Neutrophil (primary cell): ENCODE data around the gene KYAT1.
A peak's percentile ranks its signal among the peaks of the same experiment; 100 is the strongest.

Experiments
- H3K27ac ChIP-seq: fragments of 200-600 bp; sonication (generic); 2 replicates; pipeline ENCODE4 v1.5.1; 2016; ENCODE audit warnings: mild to moderate bottlenecking, moderate library complexity
- H3K27me3 ChIP-seq: fragments of 200-600 bp; sonication (generic); 2 replicates; pipeline ENCODE4 v1.6.0; 2016; ENCODE audit warnings: mild to moderate bottlenecking
- H3K36me3 ChIP-seq: fragments of 200-600 bp; sonication (generic); 2 replicates; pipeline ENCODE4 v1.5.1; 2017
- H3K4me1 ChIP-seq, 2 experiments: fragments of 200-600 bp in 1 of 2; sonication (generic) in 1 of 2; 1 replicate in 1 of 2; 2 replicates in 1 of 2; pipeline versions ENCODE4 v1.5.1 to v1.6.1; 2013 to 2016; ENCODE audit warnings: low read depth in 1 of 2, low read length in 1 of 2, mild to moderate bottlenecking in 1 of 2, moderate library complexity in 1 of 2; ENCODE audit not compliant: control insufficient read depth in 1 of 2, insufficient read depth in 1 of 2
- H3K4me3 ChIP-seq, 2 experiments: fragments of 200-600 bp in 1 of 2; sonication (generic) in 1 of 2; 1 replicate in 1 of 2; 2 replicates in 1 of 2; pipeline ENCODE4 v1.5.1; 2013 to 2016; ENCODE audit warnings: low read depth in 1 of 2, low read length in 1 of 2, mild to moderate bottlenecking in 1 of 2, moderate library complexity in 1 of 2
- H3K9me3 ChIP-seq: fragments of 200-600 bp; sonication (generic); 2 replicates; pipeline ENCODE4 v1.5.1; 2016
- CTCF ChIP-seq: fragments of 200-600 bp; sonication (generic); IDR thresholded peaks from 2 replicates; pipeline ENCODE4 v1.5.1; 2016; ENCODE audit warnings: antibody characterized with exemption

Gene KYAT1

DNA sequence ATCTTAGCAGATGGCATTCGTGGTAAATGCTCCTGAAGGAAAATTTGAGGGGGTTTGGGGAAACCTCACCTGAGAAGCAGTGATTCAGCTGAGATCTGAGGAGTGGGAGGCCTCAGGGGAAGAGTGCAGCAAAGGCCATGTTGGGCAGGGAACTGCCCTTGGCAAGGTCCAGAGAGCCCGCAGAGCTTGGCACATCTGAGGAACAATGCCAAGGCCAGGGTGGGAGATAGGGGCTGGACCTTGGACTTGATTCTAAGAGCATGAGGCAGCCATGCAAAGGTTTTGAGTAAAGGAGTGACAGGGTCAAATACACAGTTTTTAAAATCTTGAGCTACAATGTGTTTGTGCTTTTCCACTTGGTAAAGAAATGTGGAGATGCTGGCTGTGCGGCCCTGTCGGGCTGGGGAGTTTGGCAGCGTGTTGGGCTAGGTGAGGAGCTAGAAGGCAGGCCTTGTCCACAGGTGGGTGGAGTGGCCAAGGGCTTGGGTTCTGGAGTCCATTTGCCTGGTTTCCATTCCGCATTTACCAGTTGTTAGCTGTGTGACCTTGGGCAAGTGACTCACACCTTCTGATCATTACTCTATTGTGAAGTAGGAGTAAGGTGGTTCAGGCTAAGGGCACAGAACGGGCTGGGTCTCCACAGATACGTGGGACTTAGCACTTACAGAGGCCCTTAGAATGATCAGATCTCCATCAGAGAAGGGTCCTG is 88.6 kb downstream of the KYAT1 start:
- no peaks in the 10 kb centered on the region for H3K27me3 ChIP-seq
- H3K4me3 ChIP-seq, result no peak overlapping the region
- no peak overlapping the region for H3K27ac ChIP-seq
- H3K36me3 ChIP-seq, result peaks cover 71% of the 10 kb centered on the region
- H3K4me1 ChIP-seq, result peaks cover 9 to 11% of the 10 kb centered on the region in 2 experiments
- no peak for TF ChIP-seq CTCF
- no peaks in the 10 kb centered on the region for H3K9me3 ChIP-seq

- Histone ChIP-seq H3K27me3 (no peaks in the 10 kb centered on the region), H3K27ac (no peak overlapping the region), H3K4me3 (no peak overlapping the region), H3K4me1 (peaks cover 17 to 18% of the 10 kb centered on the region in 2 experiments), H3K36me3 (peaks cover 61% of the 10 kb centered on the region), H3K9me3 (no peaks in the 10 kb centered on the region)
- no peak for TF ChIP-seq CTCF
Measured at GRCh38 chr9:128792134-128792533, 89.6 kb downstream of the KYAT1 start.

DNA sequence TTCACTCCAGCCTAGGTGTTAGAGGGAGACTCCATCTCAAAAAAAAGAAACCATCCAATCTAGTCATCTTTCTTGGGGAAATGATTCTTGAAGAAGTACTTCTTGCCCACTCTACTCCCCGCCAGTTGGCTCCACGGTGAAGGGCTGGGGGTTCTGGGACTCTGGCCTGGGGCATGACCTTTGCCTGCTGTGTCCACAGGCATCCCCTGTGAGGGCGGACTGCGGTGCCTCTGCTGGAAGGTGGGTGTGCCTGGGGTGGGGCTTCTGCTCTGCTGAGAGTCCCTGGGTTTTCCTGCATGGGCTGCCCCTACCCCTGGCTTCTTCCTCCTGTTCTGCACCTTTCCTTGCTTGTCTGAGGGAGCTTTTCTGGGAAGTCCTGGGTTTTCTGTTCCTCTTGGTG is 91.2 kb downstream of the KYAT1 start:
- Histone ChIP-seq H3K4me3 (no peak overlapping the region), H3K36me3 (peaks cover 45% of the 10 kb centered on the region), H3K27ac (no peak overlapping the region), H3K9me3 (no peaks in the 10 kb centered on the region), H3K27me3 (no peaks in the 10 kb centered on the region), H3K4me1 (peaks cover 22% of the 10 kb centered on the region in 2 experiments)
- TF ChIP-seq CTCF, result no peak

DNA sequence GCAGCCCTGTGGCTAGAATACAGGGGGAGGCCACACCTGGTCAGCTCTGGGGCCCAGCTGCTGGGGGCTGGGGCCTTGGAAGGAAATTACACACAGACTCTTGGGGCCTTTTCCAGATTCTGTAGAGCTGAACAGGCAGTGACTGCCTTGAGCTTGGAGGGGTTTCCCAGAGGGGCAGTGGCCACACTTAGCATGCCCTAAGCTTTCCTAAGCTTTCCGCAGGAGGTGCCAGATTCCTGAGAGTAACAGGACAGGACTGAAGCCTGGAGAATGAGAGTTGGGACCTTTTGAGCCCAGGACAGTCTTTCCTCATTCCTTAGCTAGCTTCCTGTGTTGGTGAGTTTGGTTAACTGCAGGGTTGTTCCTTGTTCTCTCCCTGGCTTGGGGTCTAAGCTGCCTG is 93.3 kb downstream of the KYAT1 start:
- peaks cover 22 to 25% of the 10 kb centered on the region in 2 experiments for H3K4me1 ChIP-seq
- peak overlapping the region in 1 of 2 experiments; percentile 84 for H3K4me3 ChIP-seq
- TF ChIP-seq CTCF, result no peak
- H3K27me3 ChIP-seq, result no peaks in the 10 kb centered on the region
- H3K9me3 ChIP-seq, result no peaks in the 10 kb centered on the region
- peak overlapping the region; percentile 86 for H3K27ac ChIP-seq
- peaks cover 30% of the 10 kb centered on the region for H3K36me3 ChIP-seq

- H3K27ac ChIP-seq, result peak overlapping the region; percentile 86
- peaks cover 22 to 25% of the 10 kb centered on the region in 2 experiments for H3K4me1 ChIP-seq
- H3K9me3 ChIP-seq, result no peaks in the 10 kb centered on the region
- TF ChIP-seq CTCF, result no peak
- H3K4me3 ChIP-seq, result peak overlapping the region; percentile 84 to 86
- H3K36me3 ChIP-seq, result peaks cover 22% of the 10 kb centered on the region
- H3K27me3 ChIP-seq, result no peaks in the 10 kb centered on the region
Measured at GRCh38 chr9:128787659-128788058, 94.1 kb downstream of the KYAT1 start.
